GM18505 (cell line): ENCODE measurements around the gene DUSP16.
"Not testable (repeated sequence)": the region's sequence is repeated elsewhere in the genome, so short reads cannot be mapped to it uniquely, and the experiment has no call there.

Experiments
- ATAC-seq: cut with Tn5 transposase; IDR thresholded peaks from one replicate; pipeline ENCODE4 v1.9.1; 2021; ENCODE audit not compliant: unreplicated experiment
- POLR2A ChIP-seq: IDR thresholded peaks from 4 replicates; pipeline ENCODE4 v1.6.1; 2011; ENCODE audit warnings: borderline replicate concordance; ENCODE audit not compliant: insufficient read depth, insufficient read length; ENCODE audit errors: extremely low read depth

Gene DUSP16

DNA sequence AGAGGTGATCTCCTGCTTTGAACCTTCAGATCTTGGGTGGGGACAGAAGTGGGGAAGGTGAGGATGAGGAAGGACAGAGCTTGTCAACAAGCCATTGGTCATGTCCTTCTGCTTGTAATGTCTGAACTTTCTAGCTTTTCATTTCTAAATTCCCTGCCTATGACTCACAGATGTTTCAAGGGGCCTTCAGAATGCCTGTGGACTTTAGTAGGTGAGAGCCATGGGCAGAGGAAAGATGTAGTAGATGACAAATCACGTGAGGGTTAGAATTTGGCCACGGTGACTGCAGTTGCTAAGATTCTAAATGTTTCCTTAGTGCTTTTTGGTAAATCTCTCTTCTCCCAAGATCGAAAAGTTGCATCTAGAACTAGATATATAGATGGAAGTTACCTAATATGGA lies 30.3 kb upstream of the DUSP16 start:
- TF ChIP-seq POLR2A, result no peak
- ATAC-seq, result no peak

DNA sequence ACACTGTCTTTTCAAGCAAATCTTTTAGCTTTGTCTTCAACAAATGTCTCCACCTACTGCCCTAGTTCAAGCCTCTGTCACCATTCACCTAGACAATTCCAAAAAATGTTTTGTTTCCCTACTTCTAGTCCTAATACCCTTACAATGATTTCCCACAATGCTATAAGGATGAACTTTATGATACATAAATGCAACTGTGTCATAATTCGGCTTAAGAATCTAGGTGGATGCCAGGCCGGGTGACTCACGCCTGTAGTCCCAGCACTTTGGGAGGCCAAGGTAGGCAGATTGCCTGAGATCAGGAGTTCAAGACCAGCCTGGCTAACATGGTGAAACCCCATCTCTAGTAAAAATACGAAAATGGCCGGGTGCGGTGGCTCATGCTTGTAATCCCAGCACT lies 28.3 kb upstream of the DUSP16 start:
- no peak for ATAC-seq
- no peak for TF ChIP-seq POLR2A

DNA sequence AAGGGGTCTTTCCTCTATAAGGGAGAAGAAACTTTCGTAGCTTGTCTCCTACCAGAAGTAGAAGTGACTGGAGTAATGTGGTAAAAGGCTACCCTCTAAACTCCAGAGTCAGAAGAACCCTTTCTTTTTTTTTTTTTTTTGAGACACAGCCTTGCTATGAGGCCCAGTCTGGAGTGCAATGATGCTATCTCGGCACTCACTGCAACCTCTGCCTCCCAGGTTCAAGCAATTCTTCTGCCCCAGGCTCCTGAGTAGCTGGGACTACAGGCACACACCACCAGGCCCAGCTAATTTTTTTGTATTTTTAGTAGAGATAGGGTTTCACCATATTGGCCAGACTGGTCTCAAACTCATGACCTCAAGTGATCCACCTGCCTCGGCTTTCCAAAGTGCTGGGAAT lies 25.8 kb upstream of the DUSP16 start:
- ATAC-seq, result not testable (repeated sequence)

DNA sequence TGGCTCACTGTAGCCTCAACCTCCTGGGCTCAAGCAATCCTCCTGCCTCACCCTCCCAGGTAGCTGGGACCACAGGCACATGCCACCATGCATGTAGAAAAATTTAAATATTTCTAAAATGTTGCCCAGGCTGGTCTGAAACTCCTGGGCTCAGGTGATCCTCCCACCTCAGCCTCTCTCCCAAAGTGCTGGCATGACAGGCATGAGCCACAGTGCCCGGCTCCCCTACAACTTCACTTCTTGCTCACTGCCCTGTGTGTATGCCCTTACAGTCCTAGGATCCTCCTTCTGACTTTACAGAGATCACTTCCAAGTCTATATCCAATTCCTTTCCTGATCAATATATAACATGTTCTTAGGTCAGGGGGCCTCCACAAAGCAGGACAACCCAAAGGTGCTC lies 25.2 kb upstream of the DUSP16 start:
- no peak for ATAC-seq
- no peak for TF ChIP-seq POLR2A

DNA sequence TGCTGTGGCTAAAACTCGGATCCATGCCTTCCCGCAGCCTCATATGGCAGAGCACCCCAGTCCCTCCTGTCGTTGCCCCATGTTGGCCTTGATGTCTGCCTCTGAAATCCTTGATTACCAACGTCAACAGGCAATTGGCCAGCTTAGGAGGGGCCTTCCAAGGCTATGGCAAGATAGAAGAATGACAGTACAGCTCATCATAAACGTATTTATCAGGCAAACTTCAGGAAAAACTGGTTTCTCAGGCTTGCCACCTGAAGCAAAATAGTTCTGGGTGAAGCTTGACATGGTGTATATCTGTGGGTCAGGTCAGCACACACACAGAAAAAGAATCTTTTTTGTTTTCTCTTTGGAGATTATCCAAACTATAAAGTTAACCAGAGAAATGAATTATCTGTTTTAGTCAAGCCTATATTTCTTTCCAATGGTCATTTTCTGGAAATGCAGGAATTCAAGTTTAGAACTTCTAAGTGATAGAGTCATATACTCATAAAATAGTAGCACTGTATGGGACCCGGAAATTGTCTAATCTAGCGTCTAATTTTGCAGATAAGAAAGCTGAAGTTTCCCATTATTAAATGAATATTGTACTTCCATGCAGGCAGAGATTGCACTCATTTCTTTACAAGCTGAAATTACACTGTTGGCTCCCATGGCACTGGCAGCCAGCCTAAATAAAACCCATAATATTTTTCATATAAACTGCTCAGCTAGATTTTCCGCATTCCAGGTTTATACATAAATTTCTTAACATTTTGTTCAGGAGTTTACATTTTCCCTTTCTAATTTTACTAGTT lies 24.4 kb upstream of the DUSP16 start:
- no peak for TF ChIP-seq POLR2A
- ATAC-seq, result no peak

DNA sequence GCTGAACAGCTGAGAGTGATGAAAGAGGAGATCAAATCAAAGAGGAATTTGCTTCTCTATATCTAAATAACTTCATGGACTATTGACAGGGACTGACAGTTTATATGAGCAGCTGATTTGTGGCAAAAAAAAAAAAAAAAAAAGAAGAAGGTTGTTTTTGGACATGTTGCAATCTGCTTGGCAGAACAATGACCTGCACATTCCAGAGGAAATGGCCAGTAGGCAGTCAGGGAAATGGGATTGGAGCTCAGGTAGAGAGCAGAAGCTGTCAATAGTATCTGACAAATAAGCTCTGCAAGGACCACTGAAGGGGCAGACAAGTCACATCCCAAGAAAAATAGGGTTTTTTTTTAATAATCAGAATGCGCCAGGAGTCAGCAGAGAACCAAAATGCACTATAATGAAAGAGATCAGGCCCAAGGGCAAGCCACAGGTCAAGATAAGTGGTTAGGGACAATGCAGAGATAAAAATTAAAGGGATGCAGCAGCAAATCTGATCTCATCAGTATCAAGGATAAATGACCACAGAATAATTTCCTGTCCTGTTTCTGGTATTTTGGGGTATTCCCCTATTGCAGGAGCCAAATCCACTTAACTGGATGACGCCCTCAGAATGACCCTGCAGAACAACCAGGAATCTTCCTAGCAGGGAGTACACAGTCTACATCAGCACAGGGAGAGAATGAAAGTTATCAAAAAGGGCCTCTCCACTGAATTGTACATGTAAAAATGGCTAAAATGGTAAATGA lies 22.6 kb upstream of the DUSP16 start:
- TF ChIP-seq POLR2A, result no peak
- no peak for ATAC-seq

DNA sequence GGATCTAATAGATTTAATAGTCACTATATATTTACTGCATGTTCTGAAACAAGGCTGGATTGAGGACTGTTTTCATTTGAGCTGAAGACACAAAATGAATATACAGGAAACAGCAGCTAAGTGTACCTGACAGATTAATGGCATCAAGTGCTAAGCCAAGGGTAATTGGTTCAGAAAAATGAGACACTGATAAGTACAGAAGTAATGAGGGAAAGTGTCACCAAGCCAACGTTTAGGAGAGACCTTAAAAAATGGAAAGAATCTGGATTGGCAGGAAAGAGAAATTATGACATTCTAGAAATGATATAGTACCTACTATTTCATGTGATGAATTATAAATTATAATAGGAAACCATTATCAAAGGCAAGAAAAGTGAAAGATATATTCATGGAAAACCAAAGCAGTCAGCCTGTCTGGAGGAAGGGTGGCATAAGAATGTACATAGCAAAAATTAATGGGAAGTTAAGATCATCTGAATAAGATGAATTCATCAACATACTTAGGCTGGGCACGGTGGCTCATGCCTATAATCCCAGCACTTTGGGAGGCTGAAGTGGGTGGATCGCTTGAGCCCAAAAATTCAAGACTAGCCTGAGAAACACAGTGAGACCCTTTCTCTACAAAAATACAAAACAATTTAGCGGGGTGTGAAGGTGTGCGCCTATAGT lies 21.0 kb upstream of the DUSP16 start:
- TF ChIP-seq POLR2A, result no peak
- no peak for ATAC-seq

DNA sequence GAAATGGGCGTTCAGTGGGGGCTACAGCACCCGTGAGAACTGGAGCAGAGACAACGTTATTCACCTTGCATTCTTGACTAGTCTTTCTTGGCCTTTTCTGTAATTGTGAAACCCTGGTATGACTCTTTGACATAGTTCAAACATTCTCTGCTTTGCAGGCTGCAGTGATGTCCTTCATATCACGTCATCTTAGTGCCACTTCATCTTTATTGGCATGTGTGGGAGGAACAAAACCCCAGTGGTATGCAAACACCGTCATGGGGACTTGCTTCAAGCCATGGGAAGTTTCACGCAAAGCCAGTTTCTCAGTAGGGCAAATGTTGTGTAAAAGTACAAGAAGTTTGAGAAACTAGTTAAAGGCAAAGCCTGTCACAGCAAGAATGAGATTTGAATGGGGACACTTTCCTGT lies 20.2 kb upstream of the DUSP16 start:
- no peak for TF ChIP-seq POLR2A
- ATAC-seq, result peak; percentile 84

DNA sequence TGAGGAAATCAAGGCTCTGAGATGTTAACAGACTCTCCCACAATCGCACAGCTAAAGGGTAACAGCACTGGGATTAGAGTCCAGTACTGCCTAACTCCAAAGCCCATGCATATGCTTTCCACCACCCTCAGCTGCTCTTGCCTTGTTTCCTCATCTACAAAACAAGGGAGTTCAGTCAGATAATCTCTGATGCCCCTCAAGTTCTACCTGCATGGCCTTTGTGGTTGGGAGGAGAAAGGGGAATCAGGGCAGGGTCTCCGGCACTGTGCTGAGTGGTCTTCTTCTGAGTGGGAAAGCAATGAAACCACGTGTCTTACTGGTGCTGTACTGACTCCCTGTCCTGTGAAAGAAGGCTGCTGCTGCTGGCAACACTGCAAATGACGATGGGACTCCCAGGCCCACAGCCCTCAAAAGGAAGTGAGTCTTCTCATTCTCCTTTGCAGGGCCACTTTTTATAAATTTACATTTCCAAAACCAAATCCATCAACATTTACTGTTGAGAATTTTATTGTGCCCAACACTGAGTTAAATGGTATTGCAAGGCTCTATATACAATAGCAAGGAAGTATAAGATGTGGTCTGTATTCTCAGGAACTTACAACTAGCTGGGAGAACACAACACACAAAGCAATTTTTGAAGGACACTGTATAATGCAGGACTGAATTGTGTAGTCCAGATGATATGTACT lies 19.7 kb upstream of the DUSP16 start:
- ATAC-seq, result peak; percentile 36

DNA sequence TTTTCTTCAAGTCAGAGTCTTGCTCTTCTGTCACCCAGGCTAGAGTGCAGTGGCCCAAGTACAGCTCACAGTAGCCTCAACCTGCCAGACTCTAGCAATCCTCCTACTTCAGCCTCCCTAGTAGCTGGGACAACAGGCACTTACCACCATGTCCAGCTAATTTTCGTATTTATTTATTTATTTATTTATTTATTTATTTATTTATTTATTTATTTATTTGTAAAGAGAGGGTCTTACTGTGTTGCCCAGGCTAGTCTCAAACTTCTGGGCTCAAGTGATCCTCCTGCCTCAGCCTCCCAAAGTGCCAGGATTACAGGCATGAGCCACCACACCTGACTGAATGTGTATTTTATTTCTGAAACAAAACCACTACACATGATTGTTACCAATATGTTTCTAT lies 18.1 kb upstream of the DUSP16 start:
- ATAC-seq, result not testable (repeated sequence)

More for the DNA sequence above, 19.7 kb upstream of the DUSP16 start:
- TF ChIP-seq POLR2A, result peak; percentile 25

DNA sequence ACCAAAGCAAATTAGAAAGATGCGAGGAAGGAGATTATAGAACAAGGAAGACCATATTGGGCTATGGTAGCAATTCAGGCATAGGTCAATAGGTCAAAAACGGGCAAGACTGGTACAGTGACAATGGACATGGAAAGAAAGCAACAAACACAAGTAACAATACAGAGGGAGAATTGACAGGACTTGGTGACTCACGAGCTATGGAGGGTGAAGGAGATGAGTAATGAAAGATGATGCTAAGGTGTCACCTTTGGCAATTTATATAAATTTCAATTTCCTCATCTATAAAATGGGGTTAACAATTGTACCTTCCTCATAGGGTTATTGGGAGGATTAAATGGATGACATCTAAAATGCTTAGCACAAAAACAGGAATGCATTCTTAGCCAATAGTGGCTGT lies 15.1 kb upstream of the DUSP16 start:
- no peak for ATAC-seq
- no peak for TF ChIP-seq POLR2A

DNA sequence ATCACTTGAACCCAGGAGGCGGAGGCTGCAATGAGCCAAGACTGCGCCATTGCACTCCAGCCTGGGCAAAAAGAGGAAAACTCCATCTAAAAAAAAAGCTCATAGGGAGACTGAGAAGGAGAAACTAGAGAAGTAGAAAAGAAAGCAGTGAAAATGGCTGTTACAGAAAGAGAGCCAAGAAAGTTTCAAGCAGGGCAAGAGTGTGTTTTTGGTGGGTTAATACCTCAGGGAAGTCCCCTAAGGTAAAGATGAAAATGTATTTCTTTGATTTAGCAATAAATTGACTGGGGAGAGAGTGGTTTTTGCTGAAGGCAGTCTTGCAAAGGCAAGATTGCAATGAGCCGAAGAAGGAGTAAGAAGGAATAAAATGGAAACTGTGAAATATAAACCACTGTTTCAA lies 10.0 kb upstream of the DUSP16 start:
- TF ChIP-seq POLR2A, result no peak
- ATAC-seq, result no peak

DNA sequence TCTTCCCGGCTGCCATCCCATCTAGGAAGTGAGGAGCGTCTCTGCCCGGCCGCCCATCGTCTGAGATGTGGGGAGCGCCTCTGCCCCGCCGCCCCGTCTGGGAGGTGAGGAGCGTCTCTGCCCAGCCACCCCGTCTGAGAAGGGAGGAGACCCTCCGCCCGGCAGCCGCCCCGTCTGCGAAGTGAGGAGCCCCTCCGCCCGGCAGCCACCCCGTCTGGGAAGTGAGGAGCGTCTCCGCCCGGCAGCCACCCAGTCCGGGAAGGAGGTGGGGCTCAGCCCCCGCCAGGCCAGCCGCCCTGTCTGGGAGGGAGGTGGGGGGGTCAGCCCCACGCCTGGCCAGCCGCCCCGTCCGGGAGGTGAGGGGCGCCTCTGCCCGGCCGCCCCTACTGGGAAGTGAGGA lies 3.3 kb upstream of the DUSP16 start:
- not testable (repeated sequence) for ATAC-seq
